Neural progenitor cell (in vitro differentiated cells): ENCODE measurements around the gene ETV6.

Source experiments
- CTCF ChIP-seq: fragments of 200-600 bp; sonication (generic); IDR thresholded peaks from 2 replicates; pipeline ENCODE4 v1.5.1; 2017; ENCODE audit warnings: antibody characterized with exemption, mild to moderate bottlenecking
- EZH2 ChIP-seq: fragments of 200-600 bp; sonication (generic); IDR thresholded peaks from 2 replicates; pipeline ENCODE4 v1.6.1; 2017; ENCODE audit warnings: antibody characterized with exemption, mild to moderate bottlenecking, moderate library complexity

GRCh38 chr12:11829764-11830194 lies 180.3 kb downstream of the ETV6 start:
- TF ChIP-seq CTCF: no peak
- no peak for TF ChIP-seq EZH2
